Activated T-cell treated with anti-CD3 and anti-CD28 coated beads, Interleukin-2, amount 50 U/mL, for 4 hours (primary cell): ENCODE measurements around the gene TFR2. TPM values are rescaled to one million over a fixed set of nuclear protein-coding genes. Genes with fewer than 3 reads are reported as not detected.

ENCODE experiments used
- ATAC-seq, 2 donors: fragments of 200-7000 bp; cut with Tn5 transposase; one replicate each; pipeline ENCODE4 v1.10.0; 2021
- DNase-seq: peaks from one replicate; pipeline ENCODE4 v3.0.0-alpha.2; 2020
- H3K27me3 Mint-ChIP-seq: one replicate; pipeline ENCODE4 v1.8.0; 2021; ENCODE audit warnings: low read depth, mixed read lengths
- H3K36me3 Mint-ChIP-seq: one replicate; pipeline ENCODE4 v1.8.0; 2022; ENCODE audit warnings: mixed read lengths; ENCODE audit not compliant: insufficient read depth
- H3K4me1 Mint-ChIP-seq: one replicate; pipeline ENCODE4 v1.8.0; 2021; ENCODE audit warnings: low read depth, mixed read lengths
- H3K4me3 Mint-ChIP-seq: one replicate; pipeline ENCODE4 v1.8.0; 2021; ENCODE audit warnings: mild to moderate bottlenecking, moderate library complexity, mixed read lengths
- H3K9me3 Mint-ChIP-seq: one replicate; pipeline ENCODE4 v1.8.0; 2021; ENCODE audit warnings: mixed read lengths
- total RNA-seq, 3 donors: library from RNA; stranded (reverse); gene quantifications; one replicate each; pipeline ENCODE4 v1.2.1, GENCODE V29; 2021

Gene TFR2
- 10 to 100 TPM; 11.8 to 16.1 (median 15.4) TPM for total RNA-seq

- Mint-ChIP-seq H3K27me3 (peaks cover 5% of the 10 kb centered on the region), H3K4me1 (no peaks in the 10 kb centered on the region), H3K9me3 (no peaks in the 10 kb centered on the region), H3K36me3 (no peaks in the 10 kb centered on the region), H3K4me3 (no peak within 1 kb of the TSS)
- no peak for DNase-seq
- no peak for ATAC-seq
Measured at GRCh38 chr7:100641463-100641859, at the start of gene TFR2. TSS of gene TFR2 (minus strand) at chr7:100641552. CDS start at chr7:100641509, 43 bp downstream.

- Mint-ChIP-seq H3K36me3 (peaks cover 9% of the 10 kb centered on the region), H3K27me3 (no peaks in the 10 kb centered on the region), H3K9me3 (no peaks in the 10 kb centered on the region), H3K4me1 (peaks cover 28% of the 10 kb centered on the region), H3K4me3 (no peak overlapping the region)
- DNase-seq (no peak), ATAC-seq (no peak)
Measured at GRCh38 chr7:100689230-100690135, 48.1 kb upstream of the TFR2 start.

- Mint-ChIP-seq H3K4me3 (no peak overlapping the region), H3K36me3 (peaks cover 9% of the 10 kb centered on the region), H3K4me1 (peaks cover 28% of the 10 kb centered on the region), H3K9me3 (no peaks in the 10 kb centered on the region), H3K27me3 (no peaks in the 10 kb centered on the region)
- DNase-seq (no peak), ATAC-seq (no peak)
Measured at GRCh38 chr7:100688326-100688860, 47.0 kb upstream of the TFR2 start.

- Mint-ChIP-seq H3K36me3 (peaks cover 11% of the 10 kb centered on the region), H3K27me3 (no peaks in the 10 kb centered on the region), H3K9me3 (no peaks in the 10 kb centered on the region), H3K4me3 (no peak overlapping the region), H3K4me1 (peaks cover 25% of the 10 kb centered on the region)
- DNase-seq: no peak
- no peak for ATAC-seq
Measured at GRCh38 chr7:100687751-100688300, 46.5 kb upstream of the TFR2 start.

GRCh38 chr7:100687261-100687660 lies 45.9 kb upstream of the TFR2 start:
- Mint-ChIP-seq H3K9me3 (no peaks in the 10 kb centered on the region), H3K27me3 (no peaks in the 10 kb centered on the region), H3K4me1 (peaks cover 19% of the 10 kb centered on the region), H3K36me3 (peaks cover 11% of the 10 kb centered on the region), H3K4me3 (no peak overlapping the region)
- DNase-seq (no peak), ATAC-seq (no peak)

- peaks cover 11% of the 10 kb centered on the region for H3K36me3 Mint-ChIP-seq
- no peak overlapping the region for H3K4me3 Mint-ChIP-seq
- no peak for DNase-seq
- H3K4me1 Mint-ChIP-seq: peaks cover 15% of the 10 kb centered on the region
- ATAC-seq: no peak
- no peaks in the 10 kb centered on the region for H3K27me3 Mint-ChIP-seq
- H3K9me3 Mint-ChIP-seq: no peaks in the 10 kb centered on the region
Measured at GRCh38 chr7:100686822-100687211, 45.5 kb upstream of the TFR2 start.

- ATAC-seq: no peak
- H3K4me1 Mint-ChIP-seq: peaks cover 16% of the 10 kb centered on the region
Measured at GRCh38 chr7:100686201-100686821, 45.0 kb upstream of the TFR2 start.

GRCh38 chr7:100685631-100686145 lies 44.3 kb upstream of the TFR2 start:
- Mint-ChIP-seq H3K27me3 (no peaks in the 10 kb centered on the region), H3K4me3 (no peak overlapping the region), H3K9me3 (no peaks in the 10 kb centered on the region), H3K4me1 (peaks cover 15% of the 10 kb centered on the region), H3K36me3 (peaks cover 11% of the 10 kb centered on the region)
- no peak for DNase-seq
- no peak for ATAC-seq

More at GRCh38 chr7:100686201-100686821, 45.0 kb upstream of the TFR2 start:
- Mint-ChIP-seq H3K4me3 (no peak overlapping the region), H3K36me3 (peaks cover 11% of the 10 kb centered on the region), H3K27me3 (no peaks in the 10 kb centered on the region), H3K9me3 (no peaks in the 10 kb centered on the region)
- DNase-seq: no peak

GRCh38 chr7:100685049-100685605 lies 43.8 kb upstream of the TFR2 start:
- H3K9me3 Mint-ChIP-seq: no peaks in the 10 kb centered on the region
- DNase-seq: no peak
- no peak overlapping the region for H3K4me3 Mint-ChIP-seq
- peaks cover 14% of the 10 kb centered on the region for H3K36me3 Mint-ChIP-seq
- ATAC-seq: no peak
- H3K27me3 Mint-ChIP-seq: no peaks in the 10 kb centered on the region
- H3K4me1 Mint-ChIP-seq: peaks cover 20% of the 10 kb centered on the region

GRCh38 chr7:100684534-100685042 lies 43.2 kb upstream of the TFR2 start:
- no peak for DNase-seq
- ATAC-seq: no peak
- Mint-ChIP-seq H3K36me3 (peaks cover 15% of the 10 kb centered on the region), H3K4me1 (peaks cover 21% of the 10 kb centered on the region), H3K9me3 (no peaks in the 10 kb centered on the region), H3K27me3 (no peaks in the 10 kb centered on the region), H3K4me3 (no peak overlapping the region)

- ATAC-seq (no peak), DNase-seq (no peak)
- no peaks in the 10 kb centered on the region for H3K27me3 Mint-ChIP-seq
- no peak overlapping the region for H3K4me3 Mint-ChIP-seq
- peaks cover 19% of the 10 kb centered on the region for H3K36me3 Mint-ChIP-seq
- peaks cover 19% of the 10 kb centered on the region for H3K4me1 Mint-ChIP-seq
- no peaks in the 10 kb centered on the region for H3K9me3 Mint-ChIP-seq
Measured at GRCh38 chr7:100683659-100684533, 42.5 kb upstream of the TFR2 start.

- ATAC-seq: no peak
Measured at GRCh38 chr7:100682991-100683658, 41.8 kb upstream of the TFR2 start.

GRCh38 chr7:100682228-100682741 lies 40.9 kb upstream of the TFR2 start:
- Mint-ChIP-seq H3K4me3 (no peak overlapping the region), H3K27me3 (no peaks in the 10 kb centered on the region), H3K4me1 (peaks cover 23% of the 10 kb centered on the region), H3K9me3 (no peaks in the 10 kb centered on the region), H3K36me3 (peaks cover 22% of the 10 kb centered on the region)
- DNase-seq: no peak
- peak; percentile 35 to 36 for ATAC-seq

More at GRCh38 chr7:100682991-100683658, 41.8 kb upstream of the TFR2 start:
- H3K4me1 Mint-ChIP-seq: peaks cover 19% of the 10 kb centered on the region
- peaks cover 21% of the 10 kb centered on the region for H3K36me3 Mint-ChIP-seq
- no peaks in the 10 kb centered on the region for H3K9me3 Mint-ChIP-seq
- no peaks in the 10 kb centered on the region for H3K27me3 Mint-ChIP-seq
- no peak overlapping the region for H3K4me3 Mint-ChIP-seq
- DNase-seq: no peak
